ENCODE measurements around the gene ARMC9.

Gene ARMC9

DNA sequence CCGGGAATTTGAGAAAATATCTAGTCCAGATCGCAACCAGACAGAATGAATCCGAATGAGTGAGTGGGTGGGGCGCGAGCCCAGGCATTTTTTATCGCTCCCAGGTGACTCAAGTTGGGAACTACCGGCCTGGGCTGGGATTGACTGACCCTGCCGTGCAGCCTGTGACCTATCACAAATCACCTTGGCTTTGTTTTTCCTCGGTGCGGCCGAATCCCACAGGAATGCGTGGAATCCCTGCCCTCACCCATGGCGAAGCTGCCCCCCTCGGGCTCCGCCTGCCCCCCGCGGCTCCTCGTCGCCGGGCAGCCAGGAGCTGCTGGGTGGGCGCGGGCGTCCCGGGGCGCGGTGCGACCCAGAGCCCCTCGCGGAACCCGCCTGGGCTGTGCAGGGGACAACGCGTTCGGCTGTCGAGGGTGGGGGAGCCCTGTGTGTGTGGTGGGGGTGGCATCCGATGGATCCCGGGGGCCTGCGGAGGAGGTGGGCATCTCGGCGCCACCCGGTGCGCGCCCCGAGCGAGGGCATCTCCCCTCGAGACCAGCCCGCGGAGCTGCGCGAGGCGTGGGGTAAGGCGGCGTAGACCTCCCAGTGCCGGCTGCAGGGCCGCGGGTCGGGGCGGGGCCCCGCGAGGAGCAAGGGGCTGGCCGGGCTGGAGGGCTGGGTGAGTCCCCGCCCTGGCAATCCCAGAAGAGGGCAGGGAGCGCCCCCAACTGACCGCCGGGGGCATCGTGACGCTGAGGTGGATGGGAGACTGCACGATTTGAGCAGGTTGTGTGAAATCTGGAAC lies 213.6 kb downstream of the ARMC9 start (continued):
- TF ChIP-seq ZNF366 (tag by site-specific recombination; conservative IDR thresholded peaks at IDR 0.05) (no peak), HOXC10 (CRISPR knock-in tag; IDR thresholded peaks at IDR 0.05) (no peak; the same call in 1 of the 2 replicates), ZBTB48 (tag by site-specific recombination; IDR thresholded peaks at IDR 0.05) (0 out of 2 replicates have a peak, but pooled peaks have one; percentile 33), ZNF16 (tag by site-specific recombination; IDR thresholded peaks at IDR 0.05; ENCODE audit: low read depth) (no peak), ZNF354C (tag by site-specific recombination; IDR thresholded peaks at IDR 0.05; ENCODE audit: borderline replicate concordance, low read depth) (no peak), ZFP37 (tag by site-specific recombination; IDR thresholded peaks at IDR 0.05) (no peak), KLF1 (tag by site-specific recombination; IDR thresholded peaks at IDR 0.05) (0 out of 2 replicates have a peak, but pooled peaks have one; percentile 30), ZNF501 (tag by site-specific recombination; IDR thresholded peaks at IDR 0.05) (no peak), ZNF530 (tag by site-specific recombination; IDR thresholded peaks at IDR 0.05; ENCODE audit: low read depth) (no peak), ZNF623 (tag by site-specific recombination; IDR thresholded peaks at IDR 0.05) (no peak)
- TF ChIP-seq, protein P1, sequence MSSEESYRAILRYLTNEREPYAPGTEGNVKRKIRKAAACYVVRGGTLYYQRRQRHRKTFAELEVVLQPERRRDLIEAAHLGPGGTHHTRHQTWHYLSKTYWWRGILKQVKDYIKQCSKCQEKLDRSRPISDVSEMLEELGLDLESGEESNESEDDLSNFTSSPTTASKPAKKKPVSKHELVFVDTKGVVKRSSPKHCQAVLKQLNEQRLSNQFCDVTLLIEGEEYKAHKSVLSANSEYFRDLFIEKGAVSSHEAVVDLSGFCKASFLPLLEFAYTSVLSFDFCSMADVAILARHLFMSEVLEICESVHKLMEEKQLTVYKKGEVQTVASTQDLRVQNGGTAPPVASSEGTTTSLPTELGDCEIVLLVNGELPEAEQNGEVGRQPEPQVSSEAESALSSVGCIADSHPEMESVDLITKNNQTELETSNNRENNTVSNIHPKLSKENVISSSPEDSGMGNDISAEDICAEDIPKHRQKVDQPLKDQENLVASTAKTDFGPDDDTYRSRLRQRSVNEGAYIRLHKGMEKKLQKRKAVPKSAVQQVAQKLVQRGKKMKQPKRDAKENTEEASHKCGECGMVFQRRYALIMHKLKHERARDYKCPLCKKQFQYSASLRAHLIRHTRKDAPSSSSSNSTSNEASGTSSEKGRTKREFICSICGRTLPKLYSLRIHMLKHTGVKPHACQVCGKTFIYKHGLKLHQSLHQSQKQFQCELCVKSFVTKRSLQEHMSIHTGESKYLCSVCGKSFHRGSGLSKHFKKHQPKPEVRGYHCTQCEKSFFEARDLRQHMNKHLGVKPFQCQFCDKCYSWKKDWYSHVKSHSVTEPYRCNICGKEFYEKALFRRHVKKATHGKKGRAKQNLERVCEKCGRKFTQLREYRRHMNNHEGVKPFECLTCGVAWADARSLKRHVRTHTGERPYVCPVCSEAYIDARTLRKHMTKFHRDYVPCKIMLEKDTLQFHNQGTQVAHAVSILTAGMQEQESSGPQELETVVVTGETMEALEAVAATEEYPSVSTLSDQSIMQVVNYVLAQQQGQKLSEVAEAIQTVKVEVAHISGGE (tag by site-specific recombination; conservative IDR thresholded peaks at IDR 0.05; ENCODE audit: low read depth): no peak
- TF ChIP-seq, protein P2, sequence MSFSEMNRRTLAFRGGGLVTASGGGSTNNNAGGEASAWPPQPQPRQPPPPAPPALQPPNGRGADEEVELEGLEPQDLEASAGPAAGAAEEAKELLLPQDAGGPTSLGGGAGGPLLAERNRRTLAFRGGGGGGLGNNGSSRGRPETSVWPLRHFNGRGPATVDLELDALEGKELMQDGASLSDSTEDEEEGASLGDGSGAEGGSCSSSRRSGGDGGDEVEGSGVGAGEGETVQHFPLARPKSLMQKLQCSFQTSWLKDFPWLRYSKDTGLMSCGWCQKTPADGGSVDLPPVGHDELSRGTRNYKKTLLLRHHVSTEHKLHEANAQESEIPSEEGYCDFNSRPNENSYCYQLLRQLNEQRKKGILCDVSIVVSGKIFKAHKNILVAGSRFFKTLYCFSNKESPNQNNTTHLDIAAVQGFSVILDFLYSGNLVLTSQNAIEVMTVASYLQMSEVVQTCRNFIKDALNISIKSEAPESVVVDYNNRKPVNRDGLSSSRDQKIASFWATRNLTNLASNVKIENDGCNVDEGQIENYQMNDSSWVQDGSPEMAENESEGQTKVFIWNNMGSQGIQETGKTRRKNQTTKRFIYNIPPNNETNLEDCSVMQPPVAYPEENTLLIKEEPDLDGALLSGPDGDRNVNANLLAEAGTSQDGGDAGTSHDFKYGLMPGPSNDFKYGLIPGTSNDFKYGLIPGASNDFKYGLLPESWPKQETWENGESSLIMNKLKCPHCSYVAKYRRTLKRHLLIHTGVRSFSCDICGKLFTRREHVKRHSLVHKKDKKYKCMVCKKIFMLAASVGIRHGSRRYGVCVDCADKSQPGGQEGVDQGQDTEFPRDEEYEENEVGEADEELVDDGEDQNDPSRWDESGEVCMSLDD (tag by site-specific recombination; IDR thresholded peaks at IDR 0.05): 0 out of 2 replicates have a peak, but pooled peaks have one; percentile 22
- TF ChIP-seq, protein P3, sequence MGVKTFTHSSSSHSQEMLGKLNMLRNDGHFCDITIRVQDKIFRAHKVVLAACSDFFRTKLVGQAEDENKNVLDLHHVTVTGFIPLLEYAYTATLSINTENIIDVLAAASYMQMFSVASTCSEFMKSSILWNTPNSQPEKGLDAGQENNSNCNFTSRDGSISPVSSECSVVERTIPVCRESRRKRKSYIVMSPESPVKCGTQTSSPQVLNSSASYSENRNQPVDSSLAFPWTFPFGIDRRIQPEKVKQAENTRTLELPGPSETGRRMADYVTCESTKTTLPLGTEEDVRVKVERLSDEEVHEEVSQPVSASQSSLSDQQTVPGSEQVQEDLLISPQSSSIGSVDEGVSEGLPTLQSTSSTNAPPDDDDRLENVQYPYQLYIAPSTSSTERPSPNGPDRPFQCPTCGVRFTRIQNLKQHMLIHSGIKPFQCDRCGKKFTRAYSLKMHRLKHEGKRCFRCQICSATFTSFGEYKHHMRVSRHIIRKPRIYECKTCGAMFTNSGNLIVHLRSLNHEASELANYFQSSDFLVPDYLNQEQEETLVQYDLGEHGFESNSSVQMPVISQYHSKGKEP (tag by site-specific recombination; IDR thresholded peaks at IDR 0.05): 0 out of 2 replicates have a peak, but pooled peaks have one; percentile 5
- TF ChIP-seq, protein P4, sequence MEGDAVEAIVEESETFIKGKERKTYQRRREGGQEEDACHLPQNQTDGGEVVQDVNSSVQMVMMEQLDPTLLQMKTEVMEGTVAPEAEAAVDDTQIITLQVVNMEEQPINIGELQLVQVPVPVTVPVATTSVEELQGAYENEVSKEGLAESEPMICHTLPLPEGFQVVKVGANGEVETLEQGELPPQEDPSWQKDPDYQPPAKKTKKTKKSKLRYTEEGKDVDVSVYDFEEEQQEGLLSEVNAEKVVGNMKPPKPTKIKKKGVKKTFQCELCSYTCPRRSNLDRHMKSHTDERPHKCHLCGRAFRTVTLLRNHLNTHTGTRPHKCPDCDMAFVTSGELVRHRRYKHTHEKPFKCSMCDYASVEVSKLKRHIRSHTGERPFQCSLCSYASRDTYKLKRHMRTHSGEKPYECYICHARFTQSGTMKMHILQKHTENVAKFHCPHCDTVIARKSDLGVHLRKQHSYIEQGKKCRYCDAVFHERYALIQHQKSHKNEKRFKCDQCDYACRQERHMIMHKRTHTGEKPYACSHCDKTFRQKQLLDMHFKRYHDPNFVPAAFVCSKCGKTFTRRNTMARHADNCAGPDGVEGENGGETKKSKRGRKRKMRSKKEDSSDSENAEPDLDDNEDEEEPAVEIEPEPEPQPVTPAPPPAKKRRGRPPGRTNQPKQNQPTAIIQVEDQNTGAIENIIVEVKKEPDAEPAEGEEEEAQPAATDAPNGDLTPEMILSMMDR (tag by site-specific recombination; IDR thresholded peaks at IDR 0.05): peak; percentile 95

DNA sequence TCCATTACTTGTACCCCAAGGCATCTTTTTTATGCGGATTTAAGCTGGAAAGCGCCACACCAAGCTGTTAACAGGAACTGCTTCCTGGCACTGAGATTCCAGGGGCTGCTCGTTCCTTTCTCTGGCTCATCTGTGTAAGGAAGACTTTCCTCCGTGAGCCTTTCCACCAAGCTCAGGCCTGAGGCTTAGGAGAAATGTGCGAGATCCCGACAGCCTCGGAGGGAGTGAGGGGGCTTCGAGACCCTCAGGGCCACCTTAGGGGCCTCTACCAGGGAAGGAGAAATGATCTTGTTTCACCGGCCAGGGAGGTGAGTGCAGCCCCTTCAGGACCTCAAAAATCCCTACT lies 214.2 kb downstream of the ARMC9 start:
- H3K27ac ChIP-seq (ENCODE audit: extremely low read depth, low read depth, low read length): no peak overlapping the region; the same call in 1 of the 2 replicates
- no peaks in the 10 kb centered on the region for H3K9me3 ChIP-seq (ENCODE audit: control insufficient read depth, insufficient read depth, low read depth, low read length)
- H3K36me3 ChIP-seq (ENCODE audit: control insufficient read depth in 2 of 2, insufficient read depth in 1 of 2, low read length in 2 of 2): no peaks in the 10 kb centered on the region
- H3K4me3 ChIP-seq (ENCODE audit: low read depth, low read length): peak overlapping the region; percentile 23
- H3K4me1 ChIP-seq (ENCODE audit: control insufficient read depth, insufficient read depth, low read length): no peaks in the 10 kb centered on the region
- CTCF ChIA-PET: interaction anchor here (0.6 to 5.2 kb wide), 38 partner anchors 8 to 696 kb away, joined by 3 to 48 read pairs (median 4); partner anchors contain the start of gene SPATA3
- POLR2A ChIA-PET: interaction anchor here (1.5 kb wide), 1 partner anchor 42 kb away, joined by 5 read pairs; no protein-coding TSS in a partner anchor
- TF ChIP-seq ZNF335 (tag by site-specific recombination; conservative IDR thresholded peaks at IDR 0.05) (no peak), BCL11B (tag by site-specific recombination; IDR thresholded peaks at IDR 0.05; ENCODE audit: low read depth) (no peak), ZNF76 (tag by site-specific recombination; IDR thresholded peaks at IDR 0.05; ENCODE audit: borderline replicate concordance, low read depth) (no peak), ZBTB1 (tag by site-specific recombination; IDR thresholded peaks at IDR 0.05) (no peak), SCRT2 (tag by site-specific recombination; IDR thresholded peaks at IDR 0.05) (no peak), WT1 (tag by site-specific recombination; IDR thresholded peaks at IDR 0.05) (no peak)
- TF ChIP-seq, protein P5, sequence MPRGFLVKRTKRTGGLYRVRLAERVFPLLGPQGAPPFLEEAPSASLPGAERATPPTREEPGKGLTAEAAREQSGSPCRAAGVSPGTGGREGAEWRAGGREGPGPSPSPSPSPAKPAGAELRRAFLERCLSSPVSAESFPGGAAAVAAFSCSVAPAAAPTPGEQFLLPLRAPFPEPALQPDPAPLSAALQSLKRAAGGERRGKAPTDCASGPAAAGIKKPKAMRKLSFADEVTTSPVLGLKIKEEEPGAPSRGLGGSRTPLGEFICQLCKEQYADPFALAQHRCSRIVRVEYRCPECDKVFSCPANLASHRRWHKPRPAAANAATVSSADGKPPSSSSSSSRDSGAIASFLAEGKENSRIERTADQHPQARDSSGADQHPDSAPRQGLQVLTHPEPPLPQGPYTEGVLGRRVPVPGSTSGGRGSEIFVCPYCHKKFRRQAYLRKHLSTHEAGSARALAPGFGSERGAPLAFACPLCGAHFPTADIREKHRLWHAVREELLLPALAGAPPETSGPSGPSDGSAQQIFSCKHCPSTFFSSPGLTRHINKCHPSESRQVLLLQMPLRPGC (tag by site-specific recombination; IDR thresholded peaks at IDR 0.05): no peak
- TF ChIP-seq, protein P2 (tag by site-specific recombination; IDR thresholded peaks at IDR 0.05): no peak
